A549 (cell line): ENCODE results near the gene ING3.

Experiments used
- CBX8 ChIP-seq: fragments of 200-600 bp; sonication (generic); IDR thresholded peaks from 2 replicates; pipeline ENCODE4 v1.6.1; 2016
- CHD4 ChIP-seq: fragments of 200-600 bp; sonication (generic); IDR thresholded peaks from 2 replicates; pipeline ENCODE4 v1.6.1; 2016; ENCODE audit warnings: antibody characterized with exemption, mild to moderate bottlenecking, borderline replicate concordance
- CTCF ChIP-seq: fragments of >200 bp; sonication (Bioruptor Twin); formaldehyde crosslinking; IDR thresholded peaks from 3 replicates; pipeline ENCODE4 v1.5.1; 2016
- EP300 ChIP-seq, 2 experiments: fragments of >200 bp; sonication (Bioruptor Twin); formaldehyde crosslinking; IDR thresholded peaks; 2 replicates in 1 of 2; 3 replicates in 1 of 2; pipeline ENCODE4 v1.6.1; 2016 to 2017
- ESRRA ChIP-seq: fragments of 150-350 bp; IDR thresholded peaks from 2 replicates; pipeline ENCODE4 v1.6.1; 2014; ENCODE audit warnings: mild to moderate bottlenecking, low read length, borderline replicate concordance
- HDAC2 ChIP-seq: fragments of 200-600 bp; sonication (generic); IDR thresholded peaks from 2 replicates; pipeline ENCODE4 v1.6.1; 2016
- JUN ChIP-seq, 2 experiments: fragments of >200 bp; sonication (Bioruptor Twin); formaldehyde crosslinking; IDR thresholded peaks; 2 replicates in 1 of 2; 3 replicates in 1 of 2; pipeline ENCODE4 v1.6.1; 2016 to 2017
- MAFK ChIP-seq: fragments of 450-650 bp; IDR thresholded peaks from 2 replicates; pipeline ENCODE4 v1.6.1; 2014; ENCODE audit not compliant: partially characterized antibody
- MAX ChIP-seq: IDR thresholded peaks from 2 replicates; pipeline ENCODE4 v1.6.1; 2012
- PBX3 ChIP-seq: IDR thresholded peaks from 2 replicates; pipeline ENCODE4 v1.6.1; 2012
- POLR2A ChIP-seq: IDR thresholded peaks from 2 replicates; pipeline ENCODE4 v1.6.1; 2012; ENCODE audit warnings: mild to moderate bottlenecking, low read length
- RCOR1 ChIP-seq: fragments of 150-350 bp; IDR thresholded peaks from 2 replicates; pipeline ENCODE4 v1.6.1; 2014; ENCODE audit warnings: antibody characterized with exemption, low read length, low read depth
- SMC3 ChIP-seq: fragments of >200 bp; sonication (Bioruptor Twin); formaldehyde crosslinking; IDR thresholded peaks from 3 replicates; pipeline ENCODE4 v1.6.1; 2018; ENCODE audit warnings: inconsistent platforms

GRCh38 chr7:121002048-121002756 is 51.6 kb downstream of the ING3 start:
- no peak for TF ChIP-seq CTCF
- no peak for TF ChIP-seq MAFK
- TF ChIP-seq HDAC2, result no peak
- no peak for TF ChIP-seq RCOR1
- no peak for TF ChIP-seq POLR2A
- no peak for TF ChIP-seq PBX3
- no peak for TF ChIP-seq JUN (IDR thresholded peaks at IDR 0.05)
- TF ChIP-seq EP300 (IDR thresholded peaks at IDR 0.05), result no peak
- no peak for TF ChIP-seq CHD4
- TF ChIP-seq MAX, result no peak
- no peak for TF ChIP-seq CBX8
- TF ChIP-seq SMC3, result no peak
- no peak for TF ChIP-seq ESRRA
